ENCODE measurements around the gene HOXA4. TPM values are rescaled to one million over a fixed set of nuclear protein-coding genes. Genes with fewer than 3 reads are reported as not detected.

Gene HOXA4
- total RNA-seq, 1 experiment from 2014 or later: 5.6 TPM

- no peak for DNase-seq (ENCODE audit: low read depth)
- in situ Hi-C loops (cut with HindIII; ENCODE audit: low pct_unique_long_range_greater_than_20kb, low sequenced_read_pairs): loop anchor here (5.0 kb wide), 1 partner anchor 34 kb away; no protein-coding TSS in a partner anchor
Observed at GRCh38 chr7:27161214-27161720, 30.7 kb upstream of the HOXA4 start.

- DNase-seq (ENCODE audit: low read depth): peak; percentile 84
- in situ Hi-C loops (cut with HindIII; ENCODE audit: low pct_unique_long_range_greater_than_20kb, low sequenced_read_pairs): loop anchor here (5.0 kb wide), 1 partner anchor 33 kb away; no protein-coding TSS in a partner anchor
Observed at GRCh38 chr7:27160546-27161213, 30.1 kb upstream of the HOXA4 start.

GRCh38 chr7:27160145-27160545, 29.6 kb upstream of the HOXA4 start:
- peak; percentile 22 for DNase-seq (ENCODE audit: low read depth)
- in situ Hi-C loops (cut with HindIII; ENCODE audit: low pct_unique_long_range_greater_than_20kb, low sequenced_read_pairs): loop anchor here (5.0 kb wide), 1 partner anchor 33 kb away; no protein-coding TSS in a partner anchor

DNA sequence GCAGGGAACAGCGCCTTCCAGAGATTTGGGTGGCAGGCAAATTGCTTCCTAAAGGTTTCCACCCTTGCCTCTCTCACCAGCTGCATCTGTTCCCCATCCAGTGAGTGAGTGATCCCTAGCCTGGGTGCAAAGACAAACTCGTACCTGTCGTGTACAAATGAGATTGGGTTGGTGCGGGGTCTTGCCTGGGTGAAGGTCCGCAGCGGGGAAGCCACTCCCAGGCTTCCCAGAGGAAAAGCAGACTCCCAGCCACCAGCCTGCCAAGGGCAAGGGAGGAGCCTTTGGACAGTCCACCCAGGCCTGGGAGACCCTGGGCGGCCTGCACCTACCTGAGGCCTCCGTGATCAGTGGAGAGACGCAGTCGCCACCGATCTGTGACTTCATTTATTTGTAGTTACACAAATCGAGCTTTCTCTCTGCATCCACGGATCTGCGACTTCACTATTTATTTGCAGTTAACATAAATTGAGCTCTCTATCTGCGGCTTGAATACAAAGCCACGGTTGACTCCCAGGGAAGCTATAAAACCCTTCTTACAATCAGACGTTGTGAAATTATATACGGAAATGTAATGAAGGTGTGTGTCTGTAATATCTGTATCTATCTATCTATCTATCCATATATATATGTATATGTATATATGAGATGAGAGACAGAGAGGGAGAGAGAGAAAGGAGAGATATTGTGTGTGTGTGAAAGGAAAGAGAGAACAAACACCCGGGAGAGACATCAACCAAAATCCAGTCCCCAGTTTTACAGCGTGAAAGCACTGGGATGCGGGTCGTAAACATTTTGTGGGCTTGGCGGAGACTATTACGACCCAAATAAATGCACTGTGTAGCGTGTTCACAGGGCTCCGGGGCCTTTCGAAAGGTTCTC, 28.9 kb upstream of the HOXA4 start:
- in situ Hi-C loops (cut with HindIII; ENCODE audit: low pct_unique_long_range_greater_than_20kb, low sequenced_read_pairs): loop anchor here (5.0 kb wide), 1 partner anchor 32 kb away; no protein-coding TSS in a partner anchor
- DNase-seq (ENCODE audit: low read depth): no peak

DNA sequence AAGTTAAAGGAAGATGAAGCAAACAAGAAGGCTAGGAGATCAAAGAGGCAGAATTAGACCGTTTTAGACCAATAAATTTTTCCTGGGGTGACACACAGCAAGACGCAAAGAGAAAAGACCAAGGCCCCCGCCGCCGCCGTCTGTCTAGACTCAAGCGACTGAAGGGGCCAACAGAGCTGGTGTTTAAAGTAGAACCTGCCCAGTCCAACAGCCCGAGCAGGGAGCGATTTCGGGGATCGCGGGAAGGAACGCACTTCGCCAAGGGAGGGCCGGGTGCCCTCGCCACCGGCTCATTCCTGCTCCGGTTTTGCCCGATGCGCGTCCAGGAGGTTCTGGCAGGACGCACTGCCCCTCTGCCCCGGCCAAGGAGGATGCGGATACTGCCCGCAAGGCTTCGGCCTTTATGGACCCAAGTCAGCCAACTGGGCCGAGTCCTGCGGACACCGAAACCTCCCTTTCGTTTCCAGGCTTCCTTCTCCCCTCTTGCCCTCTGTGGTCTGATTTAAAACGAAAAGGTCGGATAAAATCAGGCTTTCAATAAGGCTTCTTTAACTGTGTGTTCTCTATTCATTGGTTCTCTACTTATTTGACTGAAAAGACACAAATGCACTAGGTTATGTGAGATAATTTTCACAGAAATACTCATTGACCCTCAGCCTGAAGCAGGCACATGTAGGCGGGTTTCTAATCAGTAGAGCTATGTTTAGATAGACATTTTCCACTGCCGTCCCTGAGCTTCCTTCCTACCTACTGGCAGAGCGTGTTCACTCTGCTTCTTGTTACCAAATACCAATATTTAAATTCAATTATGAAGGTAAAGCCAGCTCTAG, 28.1 kb upstream of the HOXA4 start:
- DNase-seq (ENCODE audit: low read depth): no peak
- in situ Hi-C loops (cut with HindIII; ENCODE audit: low pct_unique_long_range_greater_than_20kb, low sequenced_read_pairs): no loop called here

DNA sequence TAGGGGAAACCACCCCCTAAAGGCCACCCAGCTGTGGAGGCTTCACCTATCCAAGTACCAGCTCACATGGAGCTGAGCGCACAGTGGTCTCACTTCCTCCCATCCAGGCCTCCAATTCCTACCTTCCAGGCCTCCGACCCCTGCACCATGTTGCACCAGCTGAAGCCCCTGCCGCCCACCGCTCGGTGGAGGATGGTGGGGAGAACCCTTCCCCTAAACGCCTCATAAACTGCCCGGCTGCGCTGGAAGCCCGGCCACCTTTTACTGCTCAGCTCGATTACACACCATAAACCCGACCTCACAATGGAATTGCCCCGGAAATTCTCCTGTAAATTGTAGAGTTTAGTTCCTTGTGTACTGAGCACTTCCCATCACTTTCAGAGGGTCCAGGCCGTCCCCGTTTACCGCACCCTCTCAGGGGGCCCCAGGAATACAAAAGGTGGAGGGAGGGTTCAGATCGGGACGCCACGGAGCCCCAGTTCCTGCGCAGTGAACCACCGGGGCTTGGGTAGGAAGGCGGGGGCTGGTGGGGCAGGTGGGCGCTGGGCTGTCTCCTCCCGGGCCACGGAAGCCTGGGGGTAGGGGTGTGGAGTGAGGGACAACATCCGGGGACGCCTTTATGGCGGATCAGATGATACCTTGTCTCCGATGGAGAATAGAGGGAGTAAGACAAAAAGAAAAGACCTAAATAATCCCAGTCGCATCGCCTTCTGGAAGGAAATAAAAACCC, 27.3 kb upstream of the HOXA4 start:
- no peak for DNase-seq (ENCODE audit: low read depth)

GRCh38 chr7:27156916-27157701, 26.6 kb upstream of the HOXA4 start:
- in situ Hi-C loops (cut with HindIII; ENCODE audit: low pct_unique_long_range_greater_than_20kb, low sequenced_read_pairs): no loop called here
- DNase-seq (ENCODE audit: low read depth): no peak

More for the DNA sequence above, 27.3 kb upstream of the HOXA4 start:
- in situ Hi-C loops (cut with HindIII; ENCODE audit: low pct_unique_long_range_greater_than_20kb, low sequenced_read_pairs): no loop called here

DNA sequence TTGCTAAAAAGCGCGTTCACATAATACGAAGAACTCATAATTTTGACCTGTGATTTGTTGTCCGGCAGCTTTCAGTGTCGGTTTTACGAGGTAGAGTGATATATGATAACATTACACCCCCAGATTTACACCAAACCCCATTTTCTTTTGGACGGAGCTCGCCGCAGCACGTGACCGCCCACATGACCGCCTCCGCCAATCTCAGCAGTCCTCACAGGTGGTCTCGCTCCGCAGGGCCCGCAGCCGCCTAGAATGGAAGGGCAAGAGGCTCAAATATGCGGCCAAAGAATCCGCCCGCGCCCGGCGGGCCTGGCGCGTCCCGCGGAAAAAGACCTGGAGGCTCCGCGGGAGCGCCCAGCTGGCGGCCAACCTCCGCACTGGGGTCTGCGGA, 25.9 kb upstream of the HOXA4 start, which contains the start of gene HOXA7:
Gene HOXA7 (minus strand): TSS at position 168 of the 391 bp plus-strand sequence. CDS start 130 bp downstream, at position 38.
- in situ Hi-C loops (cut with HindIII; ENCODE audit: low pct_unique_long_range_greater_than_20kb, low sequenced_read_pairs): no loop called here
- peak; percentile 53 for DNase-seq (ENCODE audit: low read depth)

DNA sequence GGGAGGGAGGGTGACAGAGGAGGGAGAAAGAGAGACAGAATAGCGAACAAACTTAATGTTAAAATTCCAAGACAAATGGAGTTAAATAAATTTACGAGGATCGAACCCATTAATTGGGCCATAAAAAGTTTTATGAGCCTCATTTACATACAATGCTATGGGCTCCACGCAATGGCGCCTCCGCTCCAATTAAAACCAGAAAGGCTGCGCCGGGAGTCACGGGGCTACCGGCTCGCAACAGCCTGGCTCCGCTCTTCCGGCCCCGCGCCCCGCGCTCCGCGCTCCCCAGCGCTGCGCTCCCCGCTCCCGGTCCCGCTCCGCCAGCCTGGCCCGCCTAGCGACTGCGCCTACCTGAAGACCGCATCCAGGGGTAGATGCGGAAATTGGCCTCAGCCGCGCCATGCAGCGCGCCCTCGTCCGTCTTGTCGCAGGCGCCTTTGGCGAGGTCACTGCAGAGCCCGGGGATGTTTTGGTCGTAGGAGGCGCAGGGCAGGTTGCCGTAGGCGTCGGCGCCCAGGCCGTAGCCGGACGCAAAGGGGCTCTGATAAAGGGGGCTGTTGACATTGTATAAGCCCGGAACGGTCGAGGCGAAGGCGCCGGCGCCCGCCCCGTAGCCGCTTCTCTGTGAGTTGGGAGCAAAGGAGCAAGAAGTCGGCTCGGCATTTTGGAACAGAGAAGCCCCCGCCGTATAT, 25.4 kb upstream of the HOXA4 start:
- peak; percentile 54 for DNase-seq (ENCODE audit: low read depth)
- in situ Hi-C loops (cut with HindIII; ENCODE audit: low pct_unique_long_range_greater_than_20kb, low sequenced_read_pairs): no loop called here

- in situ Hi-C loops (cut with HindIII; ENCODE audit: low pct_unique_long_range_greater_than_20kb, low sequenced_read_pairs): no loop called here
- no peak for DNase-seq (ENCODE audit: low read depth)
Observed at GRCh38 chr7:27154901-27155815, 24.6 kb upstream of the HOXA4 start.

DNA sequence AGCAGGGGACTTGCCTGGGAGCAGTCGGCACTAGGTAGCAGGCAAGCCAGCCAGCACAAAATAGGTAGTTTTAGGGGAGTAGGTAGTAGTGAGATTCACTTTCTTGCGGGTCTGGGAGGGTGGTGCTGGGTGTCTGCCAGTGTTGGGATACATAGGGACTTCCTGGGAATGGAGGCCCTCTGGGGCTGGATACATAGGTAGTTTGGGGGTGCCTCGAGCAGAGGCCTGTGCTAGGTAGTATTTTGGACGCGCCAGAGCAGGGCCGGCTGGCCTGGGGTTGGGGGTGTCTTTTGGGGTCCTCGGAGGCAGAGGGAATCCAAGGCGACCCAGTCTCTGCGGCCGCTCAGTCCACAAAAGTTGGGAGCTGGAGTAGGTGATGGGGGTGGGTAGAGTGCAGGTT, 23.8 kb upstream of the HOXA4 start:
- in situ Hi-C loops (cut with HindIII; ENCODE audit: low pct_unique_long_range_greater_than_20kb, low sequenced_read_pairs): no loop called here

DNA sequence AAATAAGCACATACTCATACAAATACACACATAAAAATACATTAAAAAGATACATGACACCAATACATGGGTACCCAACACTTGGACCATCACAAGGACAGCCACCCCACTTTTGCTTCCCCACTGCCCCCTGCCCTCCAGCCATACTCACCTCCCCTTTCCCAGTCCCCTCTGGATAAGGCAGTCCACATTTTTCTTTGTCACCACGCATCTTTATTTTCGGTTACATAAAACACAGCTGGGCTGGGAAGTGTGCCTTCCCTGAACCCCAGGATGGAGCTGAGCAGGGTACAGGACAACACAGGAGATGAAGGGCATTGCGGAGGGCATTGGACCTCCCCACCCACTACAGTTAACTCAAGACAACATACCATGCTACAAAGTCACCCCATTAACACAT, 23.0 kb upstream of the HOXA4 start:
- in situ Hi-C loops (cut with HindIII; ENCODE audit: low pct_unique_long_range_greater_than_20kb, low sequenced_read_pairs): no loop called here
- DNase-seq (ENCODE audit: low read depth): no peak

More for the DNA sequence above, 23.8 kb upstream of the HOXA4 start:
- no peak for DNase-seq (ENCODE audit: low read depth)

DNA sequence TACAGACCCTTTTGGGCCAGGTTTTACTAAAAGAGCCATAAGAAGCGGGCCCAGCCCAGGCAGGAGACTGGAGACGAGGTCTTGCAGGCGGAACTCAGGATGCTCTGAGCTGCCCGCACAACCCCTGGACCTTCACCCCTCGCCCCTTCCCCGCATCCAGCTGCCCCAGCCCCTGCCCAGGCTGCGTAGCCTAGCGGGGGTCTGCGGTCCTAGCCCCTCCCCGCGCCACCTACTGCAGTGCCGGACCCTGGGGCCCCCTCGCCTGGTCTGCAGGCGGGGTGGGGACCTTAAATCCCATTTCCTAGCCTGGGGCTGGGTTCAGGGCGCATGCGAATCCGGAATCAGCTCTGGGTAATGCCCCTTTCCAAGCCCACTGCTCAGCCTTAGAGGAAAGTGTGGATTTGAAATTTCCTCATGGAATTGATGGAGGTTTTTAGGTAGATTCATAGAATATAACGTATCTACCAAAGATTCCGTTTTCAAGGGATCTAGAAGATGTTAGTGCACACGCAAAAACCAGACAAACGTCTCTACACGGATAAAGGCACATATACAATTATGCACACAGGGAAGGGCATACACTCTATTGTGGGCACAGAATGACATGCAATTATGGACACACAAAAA, 22.4 kb upstream of the HOXA4 start:
- no peak for DNase-seq (ENCODE audit: low read depth)
- in situ Hi-C loops (cut with HindIII; ENCODE audit: low pct_unique_long_range_greater_than_20kb, low sequenced_read_pairs): no loop called here

DNA sequence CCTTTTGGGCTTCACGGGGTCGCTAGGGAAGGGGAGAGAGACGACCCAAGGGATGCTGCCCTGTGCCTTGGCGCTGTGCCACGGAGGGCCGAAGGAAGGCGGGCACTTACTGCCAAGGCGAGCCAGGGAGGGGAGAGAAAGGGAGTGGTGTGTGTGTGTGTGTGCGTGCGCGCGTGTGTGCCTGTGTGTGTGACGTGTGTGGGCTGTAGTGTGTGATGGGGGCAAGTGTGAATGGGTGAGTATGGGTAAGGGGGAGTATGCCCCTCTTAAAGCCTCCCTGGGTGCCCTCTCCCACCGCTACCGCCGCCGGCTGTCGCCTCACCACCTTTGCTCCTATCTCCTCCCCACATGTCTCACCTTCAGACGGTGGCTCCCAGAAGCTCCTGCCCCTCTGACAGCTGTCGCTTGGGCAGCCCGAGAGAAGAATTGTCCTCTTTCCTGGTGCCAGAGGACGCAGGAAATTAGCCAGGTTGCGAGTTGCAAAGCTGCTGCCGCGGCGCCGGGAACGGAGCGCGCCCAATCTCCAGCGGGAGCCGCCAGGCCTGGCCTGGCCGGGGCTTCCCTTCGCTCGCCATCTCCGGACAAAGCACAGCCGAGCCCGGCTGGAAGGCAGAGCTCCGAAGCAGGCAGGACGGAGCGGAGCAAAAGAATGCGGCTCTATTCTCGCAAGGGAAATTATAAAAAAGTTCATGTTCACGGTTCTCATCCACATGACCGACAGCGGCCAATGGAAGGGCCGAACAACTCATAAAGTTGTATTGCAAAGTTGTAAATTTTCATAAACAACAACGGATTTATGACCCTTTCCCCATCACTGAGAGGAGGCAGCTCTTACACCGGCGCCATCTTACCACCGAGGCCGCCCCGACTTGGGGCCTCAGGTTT, 21.6 kb upstream of the HOXA4 start, which contains the start of gene HOXA3:
Gene HOXA3 (minus strand): TSS at position 653 of the 885 bp plus-strand sequence. CDS start 41,943 bp downstream, outside the sequence.
- in situ Hi-C loops (cut with HindIII; ENCODE audit: low pct_unique_long_range_greater_than_20kb, low sequenced_read_pairs): no loop called here
- DNase-seq (ENCODE audit: low read depth): peak; percentile 35
